BE2C (cell line): ENCODE measurements around the gene KATNAL1.
A peak's percentile ranks its signal among the peaks of the same experiment; 100 is the strongest.
"Not testable (repeated sequence)": the region's sequence is repeated elsewhere in the genome, so short reads cannot be mapped to it uniquely, and the experiment has no call there.

ENCODE experiments used
- DNase-seq: peaks from one replicate; pipeline ENCODE4 v3.0.0-alpha.2; 2020
- H3K27me3 ChIP-seq: fragments of 250-450 bp; sonication (Bioruptor Pico); 2 replicates; pipeline ENCODE4 v1.5.1; 2020; ENCODE audit warnings: mild to moderate bottlenecking
- H3K36me3 ChIP-seq: fragments of 250-450 bp; sonication (Bioruptor Pico); 2 replicates; pipeline ENCODE4 v1.5.1; 2020; ENCODE audit warnings: mild to moderate bottlenecking
- H3K4me1 ChIP-seq: fragments of 250-450 bp; sonication (Bioruptor Pico); 2 replicates; pipeline ENCODE4 v1.5.1; 2020
- H3K4me3 ChIP-seq: 2 replicates; pipeline ENCODE4 v1.5.1; 2011; ENCODE audit warnings: low read depth, low read length
- H3K9me3 ChIP-seq: fragments of 250-450 bp; sonication (Bioruptor Pico); 2 replicates; pipeline ENCODE4 v1.5.1; 2020
- CTCF ChIP-seq: IDR thresholded peaks from 2 replicates; pipeline ENCODE4 v1.5.1; 2012; ENCODE audit warnings: mild to moderate bottlenecking, low read depth, low read length

KATNAL1 gene

GRCh38 chr13:30178976-30179375, 128.4 kb downstream of the KATNAL1 start:
- TF ChIP-seq CTCF = no peak
- Histone ChIP-seq H3K4me3 (no peak overlapping the region), H3K9me3 (no peaks in the 10 kb centered on the region), H3K36me3 (no peaks in the 10 kb centered on the region), H3K4me1 (no peaks in the 10 kb centered on the region), H3K27me3 (no peaks in the 10 kb centered on the region)
- DNase-seq = peak; percentile 37

- H3K27me3 ChIP-seq = no peaks in the 10 kb centered on the region
- no peak for TF ChIP-seq CTCF
- H3K4me1 ChIP-seq = no peaks in the 10 kb centered on the region
- DNase-seq = no peak
- H3K4me3 ChIP-seq = no peak overlapping the region
- no peaks in the 10 kb centered on the region for H3K9me3 ChIP-seq
- no peaks in the 10 kb centered on the region for H3K36me3 ChIP-seq
Measured at GRCh38 chr13:30175166-30175565, 132.2 kb downstream of the KATNAL1 start.

GRCh38 chr13:30174250-30174649, 133.1 kb downstream of the KATNAL1 start:
- H3K4me3 ChIP-seq, H3K27me3 ChIP-seq, H3K4me1 ChIP-seq, H3K36me3 ChIP-seq, H3K9me3 ChIP-seq, DNase-seq: not testable (repeated sequence)

GRCh38 chr13:30173303-30173610, 134.1 kb downstream of the KATNAL1 start:
- Histone ChIP-seq H3K4me1 (no peaks in the 10 kb centered on the region), H3K4me3 (no peak overlapping the region), H3K36me3 (no peaks in the 10 kb centered on the region), H3K9me3 (no peaks in the 10 kb centered on the region), H3K27me3 (no peaks in the 10 kb centered on the region)
- DNase-seq = no peak
- no peak for TF ChIP-seq CTCF

- DNase-seq = no peak
- H3K4me3 ChIP-seq = no peak overlapping the region
- H3K36me3 ChIP-seq = no peaks in the 10 kb centered on the region
- no peaks in the 10 kb centered on the region for H3K27me3 ChIP-seq
- no peak for TF ChIP-seq CTCF
- H3K9me3 ChIP-seq = no peaks in the 10 kb centered on the region
- no peaks in the 10 kb centered on the region for H3K4me1 ChIP-seq
Measured at GRCh38 chr13:30172593-30173302, 134.6 kb downstream of the KATNAL1 start.

GRCh38 chr13:30170569-30170968, 136.8 kb downstream of the KATNAL1 start:
- no peak for TF ChIP-seq CTCF
- H3K9me3 ChIP-seq = no peaks in the 10 kb centered on the region
- no peak for DNase-seq
- no peaks in the 10 kb centered on the region for H3K36me3 ChIP-seq
- no peaks in the 10 kb centered on the region for H3K4me1 ChIP-seq
- H3K27me3 ChIP-seq = no peaks in the 10 kb centered on the region
- no peak overlapping the region for H3K4me3 ChIP-seq

- TF ChIP-seq CTCF = no peak
- no peaks in the 10 kb centered on the region for H3K27me3 ChIP-seq
- no peak for DNase-seq
- H3K36me3 ChIP-seq = no peaks in the 10 kb centered on the region
- H3K4me3 ChIP-seq = no peak overlapping the region
- H3K9me3 ChIP-seq = no peaks in the 10 kb centered on the region
- H3K4me1 ChIP-seq = no peaks in the 10 kb centered on the region
Measured at GRCh38 chr13:30169442-30169841, 137.9 kb downstream of the KATNAL1 start.
